PC-9 (cell line): Measurements from ENCODE around the gene TMEM141. TPM values are rescaled to one million over a fixed set of nuclear protein-coding genes. Genes with fewer than 3 reads are reported as not detected.
"Not testable (repeated sequence)": the region's sequence is repeated elsewhere in the genome, so short reads cannot be mapped to it uniquely, and the experiment has no call there.

ENCODE experiments used
- BruUV-seq: library from RNA; stranded (reverse); fragments of 400-500 nt; replicated peaks from 2 replicates; lab custom pipeline; 2021; lab: Mats Ljungman, UMichigan
- CTCF ChIA-PET: fragments of 300-600 bp; sonication (Branson Sonifier 250); formaldehyde crosslinking; loops from one replicate; lab custom pipeline; 2022; ENCODE audit warnings: antibody characterized with exemption; lab: Charles Lee
- POLR2A ChIA-PET: fragments of 300-600 bp; sonication (Branson Sonifier 250); formaldehyde crosslinking; loops from one replicate; lab custom pipeline; 2022; ENCODE audit warnings: antibody characterized with exemption; ENCODE audit not compliant: unreplicated experiment; lab: Charles Lee
- DNase-seq, 2 experiments: peaks; one replicate each; pipeline versions ENCODE4 v3.0.0 to v3.0.0-alpha.2; 2015 to 2022; ENCODE audit warnings: mixed read lengths in 1 of 2
- H2AFZ ChIP-seq: fragments of 200-600 bp; sonication (generic); 2 replicates; pipeline ENCODE4 v1.8.1; 2017; ENCODE audit warnings: antibody characterized with exemption
- H3F3A ChIP-seq: fragments of 200-600 bp; sonication (generic); 2 replicates; pipeline ENCODE4 v1.8.1; 2017; ENCODE audit warnings: antibody characterized with exemption, mild to moderate bottlenecking, low read depth; ENCODE audit not compliant: insufficient read depth
- H3K27ac ChIP-seq: fragments of 200-600 bp; sonication (generic); 2 replicates; pipeline ENCODE4 v1.6.1; 2016; ENCODE audit warnings: mixed run types
- H3K27me3 ChIP-seq: fragments of 200-600 bp; sonication (generic); 2 replicates; pipeline ENCODE4 v1.6.1; 2016; ENCODE audit warnings: low read depth, mixed run types; ENCODE audit not compliant: insufficient read depth
- H3K36me3 ChIP-seq: fragments of 200-600 bp; sonication (generic); 2 replicates; pipeline ENCODE4 v1.6.1; 2016; ENCODE audit warnings: low read depth, mixed run types
- H3K4me1 ChIP-seq: fragments of 200-600 bp; sonication (generic); replicated peaks from 2 replicates; pipeline ENCODE4 v1.6.1; 2016; ENCODE audit warnings: mixed run types; ENCODE audit not compliant: insufficient read depth
- H3K4me2 ChIP-seq: fragments of 200-600 bp; sonication (generic); 2 replicates; pipeline ENCODE4 v1.6.1; 2017; ENCODE audit warnings: mixed run types
- H3K4me3 ChIP-seq: fragments of 200-600 bp; sonication (generic); 2 replicates; pipeline ENCODE4 v1.6.1; 2016; ENCODE audit warnings: mixed run types
- H3K79me2 ChIP-seq: fragments of 200-600 bp; sonication (generic); 2 replicates; pipeline ENCODE4 v1.6.1; 2017; ENCODE audit warnings: low read depth, mixed run types
- H3K9me2 ChIP-seq: fragments of 200-600 bp; sonication (generic); 2 replicates; pipeline ENCODE4 v1.8.1; 2017; ENCODE audit warnings: mild to moderate bottlenecking; ENCODE audit not compliant: insufficient read depth
- H3K9me3 ChIP-seq: fragments of 200-600 bp; sonication (generic); 2 replicates; pipeline ENCODE4 v1.8.1; 2016; ENCODE audit warnings: low read depth; ENCODE audit not compliant: insufficient read depth
- H4K20me1 ChIP-seq: fragments of 200-600 bp; sonication (generic); 2 replicates; pipeline ENCODE4 v1.8.1; 2017; ENCODE audit not compliant: insufficient read depth
- EZH2 ChIP-seq: fragments of 200-600 bp; sonication (generic); IDR thresholded peaks from 2 replicates; pipeline ENCODE4 v1.8.0; 2017; ENCODE audit warnings: antibody characterized with exemption, low read depth
- intact Hi-C: fragments of 100-400 bp; cut with micrococcal nuclease; formaldehyde crosslinking; loops from one replicate; pipeline ENCODE4 v1.10.0; 2022; ENCODE audit not compliant: unreplicated experiment
- total RNA-seq: library from RNA; stranded (reverse); gene quantifications from 2 replicates; pipeline ENCODE4 v1.2.3, GENCODE V29; 2021
- TF ChIP-seq, protein P1 (sequence below): fragments of 200-600 bp; sonication (generic); conservative IDR thresholded peaks from 2 replicates; pipeline ENCODE4 v1.6.1; 2017; ENCODE audit warnings: mixed run types, antibody characterized with exemption, mild to moderate bottlenecking, moderate library complexity

TMEM141 gene
- total RNA-seq, 1 experiment from 2014 or later = 83.6 TPM

- no TSS peak for BruUV-seq
- Histone ChIP-seq H4K20me1 (no peaks in the 10 kb centered on the region), H2AFZ (no peak overlapping the region), H3K27ac (no peak overlapping the region), H3F3A (no peaks in the 10 kb centered on the region), H3K9me2 (no peaks in the 10 kb centered on the region), H3K79me2 (no peaks in the 10 kb centered on the region), H3K27me3 (peaks cover 56% of the 10 kb centered on the region), H3K4me2 (no peak overlapping the region), H3K4me1 (no peaks in the 10 kb centered on the region), H3K36me3 (no peaks in the 10 kb centered on the region), H3K4me3 (no peak overlapping the region), H3K9me3 (peaks cover 12% of the 10 kb centered on the region; the same call in 1 of the 2 replicates)
- DNase-seq = no peak
- intact Hi-C loops = no loop called here
- CTCF ChIA-PET = no interaction called here
- POLR2A ChIA-PET = no interaction called here
- TF ChIP-seq, protein P1, sequence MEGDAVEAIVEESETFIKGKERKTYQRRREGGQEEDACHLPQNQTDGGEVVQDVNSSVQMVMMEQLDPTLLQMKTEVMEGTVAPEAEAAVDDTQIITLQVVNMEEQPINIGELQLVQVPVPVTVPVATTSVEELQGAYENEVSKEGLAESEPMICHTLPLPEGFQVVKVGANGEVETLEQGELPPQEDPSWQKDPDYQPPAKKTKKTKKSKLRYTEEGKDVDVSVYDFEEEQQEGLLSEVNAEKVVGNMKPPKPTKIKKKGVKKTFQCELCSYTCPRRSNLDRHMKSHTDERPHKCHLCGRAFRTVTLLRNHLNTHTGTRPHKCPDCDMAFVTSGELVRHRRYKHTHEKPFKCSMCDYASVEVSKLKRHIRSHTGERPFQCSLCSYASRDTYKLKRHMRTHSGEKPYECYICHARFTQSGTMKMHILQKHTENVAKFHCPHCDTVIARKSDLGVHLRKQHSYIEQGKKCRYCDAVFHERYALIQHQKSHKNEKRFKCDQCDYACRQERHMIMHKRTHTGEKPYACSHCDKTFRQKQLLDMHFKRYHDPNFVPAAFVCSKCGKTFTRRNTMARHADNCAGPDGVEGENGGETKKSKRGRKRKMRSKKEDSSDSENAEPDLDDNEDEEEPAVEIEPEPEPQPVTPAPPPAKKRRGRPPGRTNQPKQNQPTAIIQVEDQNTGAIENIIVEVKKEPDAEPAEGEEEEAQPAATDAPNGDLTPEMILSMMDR = no peak
- no peak for TF ChIP-seq EZH2
These were observed 37.6 kb upstream of the TMEM141 start for GRCh38 chr9:136753371-136754058.

- BruUV-seq = no TSS peak
These were observed 37.0 kb upstream of the TMEM141 start for GRCh38 chr9:136754059-136754572.

GRCh38 chr9:136754626-136755301 is 36.4 kb upstream of the TMEM141 start:
- POLR2A ChIA-PET = no interaction called here
- DNase-seq = no peak
- Histone ChIP-seq H3K4me1 (no peaks in the 10 kb centered on the region), H2AFZ (no peak overlapping the region), H3K9me2 (no peaks in the 10 kb centered on the region), H4K20me1 (no peaks in the 10 kb centered on the region), H3K4me3 (no peak overlapping the region), H3K27me3 (peaks cover 48% of the 10 kb centered on the region), H3K27ac (no peak overlapping the region), H3F3A (no peaks in the 10 kb centered on the region), H3K9me3 (peaks cover 12% of the 10 kb centered on the region; the same call in 1 of the 2 replicates), H3K79me2 (no peaks in the 10 kb centered on the region), H3K4me2 (no peak overlapping the region), H3K36me3 (no peaks in the 10 kb centered on the region)
- no TSS peak for BruUV-seq
- intact Hi-C loops = no loop called here
- TF ChIP-seq, protein P1 = no peak
- TF ChIP-seq EZH2 = no peak
- CTCF ChIA-PET = no interaction called here

More at GRCh38 chr9:136754059-136754572, 37.0 kb upstream of the TMEM141 start:
- no peak overlapping the region for H2AFZ ChIP-seq
- H3K27me3 ChIP-seq = peaks cover 52% of the 10 kb centered on the region
- H3K4me2 ChIP-seq = no peak overlapping the region
- H3F3A ChIP-seq = no peaks in the 10 kb centered on the region
- intact Hi-C loops = no loop called here
- TF ChIP-seq EZH2 = no peak
- TF ChIP-seq, protein P1 = no peak
- no peaks in the 10 kb centered on the region for H3K79me2 ChIP-seq
- H3K27ac ChIP-seq = no peak overlapping the region
- H4K20me1 ChIP-seq = no peaks in the 10 kb centered on the region
- DNase-seq = no peak
- no peaks in the 10 kb centered on the region for H3K9me2 ChIP-seq
- no peaks in the 10 kb centered on the region for H3K4me1 ChIP-seq
- peaks cover 12% of the 10 kb centered on the region; the same call in 1 of the 2 replicates for H3K9me3 ChIP-seq
- CTCF ChIA-PET = no interaction called here
- no peaks in the 10 kb centered on the region for H3K36me3 ChIP-seq
- no peak overlapping the region for H3K4me3 ChIP-seq
- POLR2A ChIA-PET = no interaction called here

- H4K20me1 ChIP-seq, DNase-seq, POLR2A ChIA-PET, H3K4me2 ChIP-seq, H3K4me3 ChIP-seq, H3K79me2 ChIP-seq, H3K4me1 ChIP-seq, BruUV-seq, H3K27ac ChIP-seq, H3K9me2 ChIP-seq, CTCF ChIA-PET, intact Hi-C loops, H3F3A ChIP-seq, H3K36me3 ChIP-seq, H2AFZ ChIP-seq: not testable (repeated sequence)
- H3K9me3 ChIP-seq = peaks cover 12% of the 10 kb centered on the region; the same call in 1 of the 2 replicates
- peaks cover 48% of the 10 kb centered on the region for H3K27me3 ChIP-seq
These were observed 35.6 kb upstream of the TMEM141 start for GRCh38 chr9:136755302-136756133.
